GM20000 (cell line): ENCODE data around the gene HMCN2.

Source experiments
- DNase-seq: peaks from one replicate; pipeline ENCODE4 v3.0.0; 2012; ENCODE audit warnings: low spot score
- CTCF ChIP-seq: IDR thresholded peaks from 2 replicates; pipeline ENCODE4 v1.5.1; 2012; ENCODE audit warnings: mild to moderate bottlenecking, control low read depth; ENCODE audit errors: extremely low read depth, missing control alignments

HMCN2 gene

GRCh38 chr9:130301483-130302286 is 36.1 kb downstream of the HMCN2 start:
- no peak for TF ChIP-seq CTCF
- DNase-seq = no peak

DNA sequence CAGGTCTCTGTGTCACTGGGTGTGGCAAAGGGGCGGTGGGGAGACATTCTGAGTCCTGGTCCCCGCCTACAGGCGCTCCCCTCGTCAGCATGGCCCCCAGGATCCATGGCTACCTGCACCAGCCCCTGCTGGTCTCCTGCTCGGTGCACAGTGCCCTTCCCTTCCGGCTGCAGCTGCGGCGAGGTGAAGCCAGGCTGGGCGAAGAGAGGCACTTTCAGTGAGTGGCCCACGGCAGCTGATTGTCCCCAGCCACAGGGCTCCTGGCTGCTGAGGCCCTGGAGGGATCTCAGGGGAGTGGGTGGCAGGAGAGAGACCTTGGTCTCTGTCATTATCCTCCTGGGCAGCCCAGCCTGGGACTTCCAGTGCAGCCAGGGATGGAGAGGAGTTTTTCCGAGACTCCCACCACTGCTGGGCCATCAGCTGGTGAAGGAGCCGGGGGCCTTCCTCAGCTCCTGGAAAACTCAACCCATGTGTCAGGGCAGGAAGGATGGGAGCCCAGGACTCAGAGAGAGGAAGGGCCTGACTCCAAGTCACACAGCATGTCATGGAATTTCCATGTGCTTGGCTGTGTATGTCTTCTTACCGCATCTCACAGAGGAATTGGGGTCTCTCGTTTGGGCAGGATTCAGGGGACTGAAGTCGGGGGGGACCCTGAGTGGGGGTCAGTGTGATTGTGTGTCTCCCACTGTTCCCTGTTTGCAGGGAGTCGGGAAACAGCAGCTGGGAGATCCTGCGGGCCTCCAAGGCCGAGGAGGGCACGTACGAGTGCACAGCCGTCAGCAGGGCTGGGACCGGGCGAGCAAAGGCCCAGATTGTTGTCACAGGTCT is 37.4 kb downstream of the HMCN2 start:
- TF ChIP-seq CTCF = no peak
- DNase-seq = no peak

DNA sequence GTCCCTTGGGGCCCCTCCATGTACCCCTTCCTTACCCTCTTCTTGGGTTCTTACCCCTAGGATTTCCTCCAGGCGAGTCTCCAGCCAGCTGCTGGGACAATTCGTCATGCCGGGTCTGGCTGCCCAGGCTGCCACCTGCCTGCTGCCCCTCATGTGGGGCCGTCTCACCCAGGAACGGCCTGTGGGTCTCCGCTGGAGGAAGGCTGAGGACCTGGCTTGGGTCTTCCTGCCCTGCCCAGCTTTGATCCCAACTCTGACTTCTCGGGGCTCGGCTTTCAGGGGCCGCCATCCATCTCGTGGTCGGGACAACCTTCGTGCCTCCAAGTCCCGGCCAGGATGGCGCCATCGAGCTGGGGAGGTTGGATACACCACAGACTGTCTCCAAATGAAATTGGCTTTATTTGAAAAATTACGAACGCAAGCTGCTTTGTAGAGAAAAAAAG is 38.1 kb downstream of the HMCN2 start:
- DNase-seq = no peak
- no peak for TF ChIP-seq CTCF

DNA sequence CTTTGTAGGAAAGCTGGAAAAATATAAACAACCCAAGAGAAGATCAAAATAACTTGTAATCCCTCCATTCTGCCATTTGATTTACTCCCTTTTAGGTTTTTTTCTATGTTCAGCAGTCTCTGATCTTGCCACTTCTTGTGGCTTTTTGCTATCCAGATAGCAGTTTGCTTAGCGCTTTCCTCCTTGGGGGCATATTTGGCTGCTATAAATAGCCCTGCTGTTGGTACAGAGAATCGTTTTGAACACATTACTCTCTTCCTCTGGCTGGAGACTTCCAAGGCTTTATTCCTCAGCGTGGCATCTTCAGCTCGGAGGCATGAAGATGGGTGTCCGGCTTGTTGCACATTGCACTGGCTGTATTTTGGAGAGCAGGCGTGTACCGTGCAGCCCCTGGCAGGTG is 38.6 kb downstream of the HMCN2 start:
- DNase-seq = no peak
- TF ChIP-seq CTCF = no peak

GRCh38 chr9:130304643-130305042 is 39.1 kb downstream of the HMCN2 start:
- DNase-seq = no peak
- no peak for TF ChIP-seq CTCF

GRCh38 chr9:130305381-130305780 is 39.8 kb downstream of the HMCN2 start:
- TF ChIP-seq CTCF = no peak
- no peak for DNase-seq
